MM.1S (cell line): ENCODE measurements around the gene DAB2IP.

Experiments
- CTCF ChIP-seq: fragments of 300-600 bp; sonication (generic); IDR thresholded peaks from 2 replicates; pipeline ENCODE4 v1.5.1; 2016; ENCODE audit warnings: antibody characterized with exemption, low read length, mixed read lengths
- EZH2 ChIP-seq: fragments of 300-600 bp; sonication (generic); optimal IDR thresholded peaks from 2 replicates; pipeline ENCODE3; 2017; ENCODE audit warnings: low read depth, mild to moderate bottlenecking, antibody characterized with exemption, low read length, mixed read lengths
- EZH2phosphoT487 ChIP-seq: fragments of 300-600 bp; sonication (generic); IDR thresholded peaks from 2 replicates; pipeline ENCODE4 v1.6.1; 2018; ENCODE audit warnings: antibody characterized with exemption, low read length

- no peak for TF ChIP-seq CTCF
- TF ChIP-seq EZH2 = no peak
- TF ChIP-seq EZH2phosphoT487 = no peak
Measured at GRCh38 chr9:121760571-121760970, 109.1 kb downstream of the DAB2IP start.
